HG03457 (cell line): ENCODE results near the gene IL4.
"Not testable (repeated sequence)": the region's sequence is repeated elsewhere in the genome, so short reads cannot be mapped to it uniquely, and the experiment has no call there.

ENCODE experiments used
- ATAC-seq: cut with Tn5 transposase; IDR thresholded peaks from one replicate; pipeline ENCODE4 v1.9.1; 2021; ENCODE audit warnings: moderate number of reproducible peaks; ENCODE audit not compliant: unreplicated experiment

The IL4 gene

GRCh38 chr5:132673939-132674630 is at the start of gene IL4:
Gene IL4 (plus strand): TSS chr5:132673989. CDS start chr5:132674051, 62 bp downstream.
- ATAC-seq: no peak

- no peak for ATAC-seq
Observed at GRCh38 chr5:132627470-132627869, 46.3 kb upstream of the IL4 start.

GRCh38 chr5:132628814-132629213 is 45.0 kb upstream of the IL4 start:
- ATAC-seq: no peak

- ATAC-seq: no peak
Observed at GRCh38 chr5:132629230-132629944, 44.4 kb upstream of the IL4 start.

GRCh38 chr5:132633587-132633986 is 40.2 kb upstream of the IL4 start:
- not testable (repeated sequence) for ATAC-seq

GRCh38 chr5:132635873-132636272 is 37.9 kb upstream of the IL4 start:
- peak; percentile 44 for ATAC-seq

- no peak for ATAC-seq
Observed at GRCh38 chr5:132637241-132637640, 36.5 kb upstream of the IL4 start.

- ATAC-seq: peak; percentile 55
Observed at GRCh38 chr5:132639706-132640130, 34.1 kb upstream of the IL4 start.

GRCh38 chr5:132640613-132641012 is 33.2 kb upstream of the IL4 start:
- no peak for ATAC-seq

- ATAC-seq: no peak
Observed at GRCh38 chr5:132641241-132641723, 32.5 kb upstream of the IL4 start.

GRCh38 chr5:132641841-132642240 is 31.9 kb upstream of the IL4 start:
- no peak for ATAC-seq

- no peak for ATAC-seq
Observed at GRCh38 chr5:132644177-132644576, 29.6 kb upstream of the IL4 start.

GRCh38 chr5:132646583-132647266 is 27.1 kb upstream of the IL4 start:
- no peak for ATAC-seq

- ATAC-seq: no peak
Observed at GRCh38 chr5:132647473-132647872, 26.3 kb upstream of the IL4 start.

- ATAC-seq: no peak
Observed at GRCh38 chr5:132648355-132648754, 25.4 kb upstream of the IL4 start.

GRCh38 chr5:132651838-132652469 is 21.8 kb upstream of the IL4 start:
- no peak for ATAC-seq

GRCh38 chr5:132653716-132654115 is 20.1 kb upstream of the IL4 start:
- ATAC-seq: no peak

- ATAC-seq: no peak
Observed at GRCh38 chr5:132655821-132656773, 17.7 kb upstream of the IL4 start.

GRCh38 chr5:132656774-132657355 is 16.9 kb upstream of the IL4 start:
- no peak for ATAC-seq
